GM21526 (cell line): ENCODE measurements around the gene GLYATL1.

Experiments used
- ATAC-seq: cut with Tn5 transposase; IDR thresholded peaks from one replicate; pipeline ENCODE4 v1.9.1; 2021; ENCODE audit warnings: moderate library complexity; ENCODE audit not compliant: unreplicated experiment, low FRiP score

Gene GLYATL1, protein sequence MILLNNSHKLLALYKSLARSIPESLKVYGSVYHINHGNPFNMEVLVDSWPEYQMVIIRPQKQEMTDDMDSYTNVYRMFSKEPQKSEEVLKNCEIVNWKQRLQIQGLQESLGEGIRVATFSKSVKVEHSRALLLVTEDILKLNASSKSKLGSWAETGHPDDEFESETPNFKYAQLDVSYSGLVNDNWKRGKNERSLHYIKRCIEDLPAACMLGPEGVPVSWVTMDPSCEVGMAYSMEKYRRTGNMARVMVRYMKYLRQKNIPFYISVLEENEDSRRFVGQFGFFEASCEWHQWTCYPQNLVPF

GRCh38 chr11:58939277-58939676 lies at the start of gene GLYATL1:
Gene GLYATL1 (plus strand): TSS chr11:58939488. CDS start chr11:58947088, 7,600 bp downstream.
- ATAC-seq = no peak

GRCh38 chr11:58893899-58894298 lies 45.4 kb upstream of the GLYATL1 start:
- ATAC-seq = no peak

DNA sequence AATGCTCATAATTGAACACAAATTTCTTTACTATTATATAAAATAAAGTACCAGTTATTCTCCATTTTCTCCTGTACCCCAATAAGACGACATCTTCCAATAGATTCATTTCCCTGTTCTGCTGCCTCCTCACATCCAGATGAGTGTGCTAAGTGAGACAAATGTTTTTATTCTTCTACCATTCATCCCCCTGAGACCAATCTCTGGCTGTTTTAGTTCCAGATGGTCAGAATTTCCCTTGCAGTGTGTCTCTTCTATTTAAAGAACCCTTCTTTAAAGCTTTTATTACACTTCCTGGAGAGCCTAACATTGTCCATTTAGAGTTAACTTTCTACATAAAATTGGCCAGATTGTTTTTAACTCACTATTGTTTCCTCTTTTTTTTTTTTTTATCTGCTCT lies 41.2 kb upstream of the GLYATL1 start:
- no peak for ATAC-seq

- ATAC-seq = peak; percentile 73
Observed at GRCh38 chr11:58900479-58901420, 38.5 kb upstream of the GLYATL1 start.

- no peak for ATAC-seq
Observed at GRCh38 chr11:58902881-58903280, 36.4 kb upstream of the GLYATL1 start.

GRCh38 chr11:58905011-58905720 lies 34.1 kb upstream of the GLYATL1 start:
- ATAC-seq = no peak

GRCh38 chr11:58905721-58906547 lies 33.4 kb upstream of the GLYATL1 start:
- no peak for ATAC-seq

- no peak for ATAC-seq
Observed at GRCh38 chr11:58907780-58908179, 31.5 kb upstream of the GLYATL1 start.

GRCh38 chr11:58912124-58912523 lies 27.2 kb upstream of the GLYATL1 start:
- ATAC-seq = no peak

DNA sequence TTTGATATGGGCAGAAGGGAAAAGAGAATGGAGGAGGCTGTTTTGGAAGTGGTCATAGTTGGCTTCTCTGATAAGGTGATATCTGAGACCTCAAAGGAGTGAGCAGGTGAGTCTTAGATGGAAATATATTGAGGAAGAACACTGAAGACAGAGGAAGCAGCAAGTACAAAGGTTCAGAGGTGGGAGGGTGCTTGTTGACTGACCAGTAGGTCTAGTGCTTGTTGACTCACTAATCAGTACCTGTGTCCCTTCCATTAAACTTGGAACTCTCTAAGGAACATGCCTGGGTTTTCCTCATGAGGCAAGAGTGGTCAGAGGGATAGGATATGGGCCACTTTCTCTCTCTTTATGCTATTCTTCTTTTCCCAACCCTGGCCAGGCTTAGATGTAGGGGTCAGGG lies 25.6 kb upstream of the GLYATL1 start:
- no peak for ATAC-seq

DNA sequence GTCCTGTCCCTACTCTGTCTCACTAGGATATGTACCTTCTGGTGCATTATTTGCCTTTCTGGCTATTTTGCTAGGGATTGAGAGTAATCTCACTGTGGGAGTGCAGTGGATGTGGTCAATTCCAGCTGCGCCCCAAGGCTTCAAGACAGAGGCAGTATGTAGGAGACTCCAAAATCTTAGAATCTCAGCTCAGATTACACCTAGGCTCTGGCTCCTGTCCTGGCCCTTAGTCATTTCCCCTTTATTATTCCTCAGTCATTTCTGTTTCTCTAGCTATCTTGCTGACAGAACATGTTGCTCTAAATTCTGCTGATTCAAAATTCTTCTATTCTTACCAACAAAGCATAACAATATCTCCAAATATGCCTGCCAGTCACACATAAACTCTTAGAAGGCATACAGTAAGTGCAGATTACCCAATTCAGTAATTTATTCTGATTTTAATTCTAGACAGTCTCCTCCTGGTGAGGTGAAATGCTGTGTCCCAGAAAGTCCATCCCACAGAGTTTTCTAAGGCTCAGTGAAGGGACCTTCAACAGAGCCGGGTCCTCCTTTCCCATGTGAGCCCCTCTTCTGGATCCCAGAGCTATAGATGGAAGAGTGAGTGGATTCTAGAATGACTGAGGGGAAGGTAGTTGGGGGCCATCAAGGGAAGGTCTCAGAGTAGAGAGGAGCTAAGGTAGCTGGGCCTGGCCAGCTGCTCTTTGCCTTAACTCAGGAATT lies 24.3 kb upstream of the GLYATL1 start:
- no peak for ATAC-seq

- ATAC-seq = no peak
Observed at GRCh38 chr11:58916637-58917036, 22.7 kb upstream of the GLYATL1 start.

- no peak for ATAC-seq
Observed at GRCh38 chr11:58917159-58917783, 22.0 kb upstream of the GLYATL1 start.

- no peak for ATAC-seq
Observed at GRCh38 chr11:58919561-58919960, 19.7 kb upstream of the GLYATL1 start.

DNA sequence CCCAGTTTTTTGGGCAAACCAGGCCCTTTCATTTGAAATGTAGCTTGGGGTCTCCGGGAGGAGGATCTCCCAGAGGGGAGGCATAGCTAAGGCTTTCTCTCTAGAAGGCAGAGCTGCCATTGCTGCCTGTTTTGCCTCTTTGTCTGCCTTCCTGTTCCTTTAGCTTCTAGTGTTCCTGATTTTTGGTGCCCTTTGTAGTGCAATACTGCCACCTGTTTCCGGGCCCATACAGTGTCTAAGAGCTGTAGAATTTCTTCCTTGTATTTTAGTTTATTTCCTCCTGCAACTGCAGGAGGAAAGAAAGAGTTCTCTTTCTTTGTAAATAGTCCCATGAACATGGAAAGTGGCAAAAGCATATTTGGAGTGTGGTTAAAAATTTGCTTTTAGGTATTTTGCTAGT lies 19.3 kb upstream of the GLYATL1 start:
- ATAC-seq = no peak

- no peak for ATAC-seq
Observed at GRCh38 chr11:58921778-58922390, 17.4 kb upstream of the GLYATL1 start.

GRCh38 chr11:58922479-58922878 lies 16.8 kb upstream of the GLYATL1 start:
- no peak for ATAC-seq

DNA sequence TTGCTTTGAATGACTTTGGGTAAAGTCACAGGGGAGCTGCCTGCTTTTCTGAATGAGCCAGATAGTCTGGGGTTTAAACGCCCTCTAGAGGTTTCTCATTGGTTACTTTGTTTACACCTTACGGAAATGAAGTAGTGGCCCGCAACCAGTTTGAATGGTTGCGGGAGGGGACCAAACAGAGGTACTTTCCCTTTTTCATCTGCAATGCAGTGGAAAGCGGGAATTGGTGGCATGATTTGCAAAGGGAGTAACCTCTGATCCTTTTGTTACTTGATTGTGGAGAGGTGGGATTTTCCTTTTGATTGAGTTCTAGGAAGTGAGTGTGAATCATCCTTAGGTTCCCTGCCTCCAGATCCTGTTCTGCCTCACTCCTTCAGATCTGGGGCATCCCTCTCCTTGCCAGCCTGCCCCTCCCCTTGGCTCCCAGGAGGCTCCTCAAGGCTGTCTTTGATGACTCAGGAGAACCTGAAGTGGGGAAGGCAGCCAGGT lies 15.9 kb upstream of the GLYATL1 start:
- ATAC-seq = peak; percentile 96
